Activated CD8-positive, alpha-beta memory T cell treated with anti-CD3 and anti-CD28 coated beads, Interleukin-2, amount 50 U/mL, for 48 hours (primary cell): Measurements from ENCODE around the gene NOX5.
A peak's percentile ranks its signal among the peaks of the same experiment; 100 is the strongest.
"Not testable (repeated sequence)": the region's sequence is repeated elsewhere in the genome, so short reads cannot be mapped to it uniquely, and the experiment has no call there.

Source experiments
- DNase-seq: peaks from one replicate; pipeline ENCODE4 v3.0.0-alpha.2; 2020

The NOX5 gene

DNA sequence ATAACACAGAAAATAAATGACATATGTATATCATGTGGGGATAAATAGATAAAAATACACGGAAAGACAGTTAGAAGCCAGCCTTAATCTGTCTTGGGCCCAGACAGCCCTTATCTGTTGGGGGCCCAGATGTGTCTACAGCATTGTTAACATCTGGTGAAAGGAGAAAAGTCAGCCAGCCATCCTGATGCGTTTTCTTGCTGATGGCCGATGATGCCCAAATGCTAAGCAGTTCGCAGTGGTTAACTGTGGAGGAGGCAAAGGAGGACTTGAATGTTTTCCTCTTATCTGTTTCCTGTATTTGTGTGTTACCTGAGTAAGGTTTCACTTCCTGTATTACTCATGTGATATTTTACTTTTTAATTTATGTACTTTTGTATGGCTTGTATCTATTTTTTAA is 46.2 kb downstream of the NOX5 start:
- no peak for DNase-seq

DNA sequence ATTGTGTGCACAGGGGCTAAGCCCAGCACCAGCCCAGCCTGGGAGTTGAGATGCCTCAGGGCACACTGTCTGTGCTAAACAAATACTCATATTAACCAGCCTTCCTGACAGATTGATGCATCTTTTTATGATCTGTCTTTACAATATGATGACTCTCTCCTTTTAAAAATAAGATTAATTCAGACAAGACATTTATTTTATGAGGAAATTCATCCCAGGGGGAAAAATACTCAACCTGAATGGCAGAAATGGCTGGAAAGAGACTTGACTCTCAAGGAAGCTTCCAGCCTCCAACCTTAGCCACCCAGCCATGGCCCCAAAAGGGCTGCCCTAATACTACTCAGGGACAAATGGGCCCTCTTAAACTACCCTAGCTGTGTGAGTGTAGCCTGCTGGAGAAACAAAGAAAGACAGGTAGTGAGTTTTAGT is 46.9 kb downstream of the NOX5 start:
- DNase-seq, result no peak

DNA sequence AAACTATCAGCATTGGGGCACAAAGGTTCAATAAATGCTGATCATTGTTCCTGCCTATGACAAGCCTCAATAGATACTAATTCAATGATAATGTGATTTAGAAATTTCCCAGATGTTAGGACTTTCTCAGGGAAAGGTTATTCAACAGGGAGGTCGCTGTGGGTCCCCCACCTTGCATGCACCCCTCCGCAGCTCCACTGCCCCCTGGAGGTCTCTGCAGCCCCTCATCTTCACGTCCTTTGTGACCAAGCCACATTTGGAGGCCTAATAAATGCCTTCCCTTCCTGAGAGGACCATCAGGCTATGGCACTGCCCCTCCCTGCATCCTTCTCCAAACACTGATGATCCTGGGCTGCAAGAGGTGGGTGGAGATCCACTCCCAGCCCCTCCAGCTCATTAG is 50.2 kb downstream of the NOX5 start:
- peak; percentile 15 for DNase-seq

DNA sequence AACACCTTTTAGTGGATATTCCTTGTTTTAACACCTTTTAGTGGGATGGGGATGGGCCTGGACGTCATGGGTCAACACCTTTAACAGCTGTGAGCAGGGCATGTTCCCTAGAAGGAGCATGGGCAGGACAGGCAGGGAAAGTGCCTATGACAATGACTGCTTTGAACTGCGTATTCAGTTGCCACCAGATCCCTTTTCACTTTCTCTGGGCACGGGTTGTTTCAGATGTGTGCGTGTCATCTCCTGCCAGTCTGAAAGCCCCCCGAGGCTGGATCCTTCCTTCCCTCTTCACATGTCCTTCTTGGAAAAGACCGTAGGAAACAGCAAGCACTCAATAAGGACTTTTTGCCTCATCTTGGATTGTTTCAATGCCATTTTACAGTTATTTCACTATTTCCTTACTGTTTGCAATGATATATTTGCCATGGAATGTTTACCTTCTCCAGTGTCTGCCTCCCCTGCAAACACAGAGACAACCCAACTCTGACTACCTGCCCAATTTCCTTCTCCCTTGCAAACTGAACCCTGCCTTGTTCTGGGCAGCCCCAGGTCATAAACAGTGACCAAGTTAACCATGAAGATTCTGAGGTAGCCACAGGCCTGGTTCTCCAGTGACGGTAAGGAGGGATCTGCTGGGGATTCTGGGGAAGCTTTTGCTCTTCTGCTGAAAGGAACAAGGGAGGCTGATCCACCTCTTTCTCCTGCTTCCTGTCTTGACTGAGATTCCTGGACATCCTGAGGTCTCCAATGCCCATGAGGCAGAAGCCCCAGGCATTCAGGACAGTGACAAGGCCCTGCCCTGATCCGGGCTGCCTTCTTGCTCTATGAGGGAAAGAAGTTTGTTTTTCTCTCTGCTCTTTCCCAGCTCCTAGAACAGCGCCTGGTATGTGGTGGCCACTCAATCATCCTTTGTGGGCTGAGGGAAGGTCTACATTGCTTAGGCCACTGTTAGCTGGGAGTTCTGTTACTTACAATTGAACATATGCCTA is 51.8 kb downstream of the NOX5 start:
- peak; percentile 13 for DNase-seq

DNA sequence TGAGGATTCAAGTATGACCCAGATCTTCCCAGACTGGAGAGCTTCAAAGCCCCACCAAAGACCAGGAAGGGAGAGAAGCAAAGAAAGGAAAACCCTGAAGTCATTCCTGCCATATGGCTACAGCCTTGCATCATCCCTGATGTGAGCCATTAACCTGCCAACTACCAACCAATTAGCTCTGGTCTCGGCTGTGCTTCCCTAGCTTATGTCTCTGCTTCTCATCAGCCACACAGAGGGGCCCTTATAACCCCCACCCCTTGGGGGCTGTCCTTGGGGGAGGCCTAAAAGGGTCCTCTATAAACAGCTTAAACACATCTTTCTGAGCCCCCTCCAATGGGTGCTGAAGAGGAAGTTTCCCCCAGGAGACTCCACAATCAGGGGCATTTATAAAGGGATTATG is 52.8 kb downstream of the NOX5 start:
- peak; percentile 12 for DNase-seq

DNA sequence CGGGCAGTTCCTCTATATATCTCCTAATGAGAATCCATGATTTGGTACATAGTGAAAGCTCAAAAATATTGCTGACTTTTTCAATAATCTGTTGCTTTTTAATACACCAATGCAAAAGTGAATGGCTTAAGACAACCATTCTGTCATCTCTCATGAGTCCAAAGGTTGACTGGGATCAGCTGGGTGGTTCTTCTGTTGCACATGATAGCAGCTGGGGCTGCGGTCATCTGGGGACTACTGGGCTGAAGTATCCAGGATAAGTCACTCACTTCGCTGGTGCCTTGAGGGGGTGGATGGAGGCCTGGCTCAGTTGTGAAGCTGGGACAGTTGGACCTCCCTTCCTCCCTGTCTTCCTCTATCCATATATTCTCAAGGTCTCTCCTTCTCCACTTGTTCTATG is 53.7 kb downstream of the NOX5 start:
- DNase-seq, result peak; percentile 22

DNA sequence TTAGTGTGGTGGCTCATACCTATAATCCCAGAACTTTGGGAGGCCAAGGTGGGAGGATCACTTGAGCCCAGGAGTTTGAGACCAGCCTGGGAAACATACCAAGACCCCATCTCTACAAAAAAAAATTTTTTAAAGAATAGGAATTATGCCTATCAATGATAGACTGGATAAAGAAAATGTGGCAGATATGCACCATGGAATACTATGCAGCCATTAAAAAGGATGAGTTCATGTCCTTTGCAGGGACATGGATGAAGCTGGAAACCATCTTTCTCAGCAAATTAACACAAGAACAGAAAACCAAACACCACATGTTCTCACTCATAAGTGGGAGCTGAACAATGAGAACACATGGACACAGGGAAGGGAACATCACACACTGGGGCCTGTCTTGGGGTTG is 54.8 kb downstream of the NOX5 start:
- DNase-seq, result not testable (repeated sequence)

DNA sequence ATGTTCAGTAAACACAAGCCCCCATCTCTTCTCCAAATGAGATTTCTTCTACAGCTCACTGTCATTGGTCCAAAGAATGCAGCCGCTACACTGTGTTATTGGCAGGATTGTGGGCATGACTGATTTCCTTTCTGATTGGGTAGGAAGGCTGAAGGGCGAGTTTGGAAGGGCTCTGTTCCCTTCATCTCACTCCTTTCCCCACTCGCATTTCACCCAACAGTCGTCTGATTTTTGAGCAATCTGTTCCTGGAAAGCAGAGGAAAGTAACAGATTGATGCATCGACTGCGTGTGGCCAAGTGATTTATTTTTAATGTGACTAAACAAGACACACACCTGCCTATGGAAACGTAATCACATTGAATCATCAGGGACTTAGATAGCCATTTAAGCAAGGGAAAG is 55.5 kb downstream of the NOX5 start:
- peak; percentile 17 for DNase-seq

DNA sequence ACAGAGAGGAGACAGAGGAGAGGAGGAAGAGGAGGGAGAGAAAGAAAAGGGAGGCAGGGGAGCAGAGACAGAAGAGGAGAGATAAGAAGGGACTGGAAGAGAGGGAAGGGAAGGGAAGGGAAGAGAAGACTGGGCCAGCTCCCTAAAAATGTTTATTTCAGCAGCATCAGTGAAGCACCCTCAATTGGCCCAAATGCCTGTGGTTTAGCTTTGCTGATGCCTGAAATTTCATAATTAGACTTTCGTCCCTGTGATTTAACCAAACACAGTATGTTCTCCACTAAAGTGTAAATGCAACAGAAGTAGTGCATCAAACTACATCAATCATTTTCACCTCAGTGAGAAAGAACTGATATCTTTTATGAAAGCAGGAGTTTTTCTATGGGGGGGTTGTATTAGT is 55.9 kb downstream of the NOX5 start:
- DNase-seq, result no peak

DNA sequence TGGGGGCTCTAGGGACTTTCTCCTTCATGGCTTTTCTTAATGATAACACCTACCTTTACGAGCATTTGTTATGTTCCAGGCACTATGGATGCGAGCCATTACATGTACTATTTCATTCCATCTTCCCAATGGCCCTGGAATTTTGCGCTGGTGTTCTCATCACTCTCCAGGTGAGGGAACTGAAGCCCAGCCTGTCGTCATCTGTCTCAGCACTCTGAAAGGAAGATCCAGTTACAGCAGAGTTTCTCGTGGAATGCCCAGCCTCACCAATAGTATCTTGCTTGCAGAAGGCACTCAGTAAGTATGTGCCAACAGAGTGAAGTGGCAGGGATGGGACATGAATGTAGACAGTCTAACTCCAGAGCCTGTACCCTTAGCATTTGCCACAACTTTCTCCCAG is 56.8 kb downstream of the NOX5 start:
- DNase-seq, result no peak

DNA sequence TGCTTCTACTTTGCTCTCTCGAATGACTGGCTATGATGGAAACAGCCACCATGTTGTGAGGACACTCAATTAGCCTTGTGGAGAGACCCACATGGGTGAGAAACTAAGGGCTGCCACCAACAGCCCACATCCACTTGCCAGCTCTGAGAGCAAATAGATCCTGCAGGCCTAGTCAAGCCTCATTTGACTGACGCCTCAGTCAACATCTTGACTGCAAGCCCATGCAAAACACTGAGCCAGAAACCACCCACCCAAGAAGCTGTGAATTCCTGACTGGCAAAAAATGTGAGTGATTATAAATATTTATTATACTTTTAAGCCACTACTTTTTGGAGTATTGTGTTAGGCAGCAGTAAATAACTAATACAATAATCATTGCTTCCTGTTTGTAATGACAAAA is 58.4 kb downstream of the NOX5 start:
- no peak for DNase-seq

DNA sequence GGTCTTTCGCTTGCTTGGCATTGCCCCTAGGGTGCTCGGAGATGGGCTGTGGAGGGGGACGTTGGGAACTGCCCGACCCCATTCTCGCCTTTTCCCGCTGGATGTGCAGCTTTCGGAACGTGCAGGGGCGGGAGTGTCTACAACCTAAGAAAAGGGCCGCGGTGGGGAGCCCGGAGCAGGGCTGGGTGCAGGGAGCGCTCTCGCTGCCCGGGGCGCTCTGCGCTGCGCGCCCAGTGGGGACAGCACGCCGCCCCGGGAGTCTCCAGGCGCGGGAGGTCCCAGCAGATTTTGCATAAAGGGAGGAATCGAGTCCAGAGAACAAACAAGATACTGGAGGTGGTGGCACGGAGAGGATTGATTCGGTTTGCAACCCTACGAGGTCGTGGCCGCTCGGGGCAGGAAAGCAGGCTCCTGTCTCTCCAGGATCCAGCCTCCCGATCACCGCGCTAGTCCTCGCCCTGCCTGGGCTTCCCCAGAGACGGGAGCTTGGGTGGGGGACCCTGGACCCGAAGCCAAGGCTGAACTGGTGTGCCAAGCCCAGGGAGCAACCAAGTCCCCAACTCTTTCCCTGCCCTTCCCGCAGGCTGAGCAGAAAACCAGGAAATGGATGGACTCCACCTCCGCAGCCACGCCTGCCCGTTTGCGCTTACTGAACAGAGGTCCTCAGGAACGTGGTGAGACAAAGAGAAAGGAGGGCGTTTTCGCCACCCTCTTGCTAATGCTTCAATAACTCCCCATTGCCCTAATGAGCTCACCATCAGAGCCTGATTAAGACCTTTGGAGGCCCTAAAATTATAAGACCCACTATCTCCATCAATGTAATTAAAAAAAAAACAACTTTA is 59.7 kb downstream of the NOX5 start:
- no peak for DNase-seq

DNA sequence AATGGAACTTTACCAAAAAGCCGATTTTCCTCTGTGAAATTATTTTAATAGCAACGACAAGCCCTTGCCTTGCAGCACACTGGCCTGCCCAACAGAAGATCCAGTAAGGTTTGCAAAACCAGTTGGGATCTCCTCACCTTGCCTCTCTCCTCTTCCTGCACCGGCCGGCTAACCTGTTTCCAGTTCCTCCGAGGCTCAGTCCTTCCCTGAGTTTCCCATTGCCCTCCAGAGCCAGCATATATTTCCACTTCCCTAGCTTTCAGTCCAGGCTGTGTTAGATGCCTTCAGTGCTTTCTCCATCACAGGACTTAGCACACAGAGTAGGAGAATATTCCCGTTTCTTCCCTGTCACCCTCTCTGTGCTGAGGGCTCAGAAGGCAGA is 60.3 kb downstream of the NOX5 start:
- no peak for DNase-seq

DNA sequence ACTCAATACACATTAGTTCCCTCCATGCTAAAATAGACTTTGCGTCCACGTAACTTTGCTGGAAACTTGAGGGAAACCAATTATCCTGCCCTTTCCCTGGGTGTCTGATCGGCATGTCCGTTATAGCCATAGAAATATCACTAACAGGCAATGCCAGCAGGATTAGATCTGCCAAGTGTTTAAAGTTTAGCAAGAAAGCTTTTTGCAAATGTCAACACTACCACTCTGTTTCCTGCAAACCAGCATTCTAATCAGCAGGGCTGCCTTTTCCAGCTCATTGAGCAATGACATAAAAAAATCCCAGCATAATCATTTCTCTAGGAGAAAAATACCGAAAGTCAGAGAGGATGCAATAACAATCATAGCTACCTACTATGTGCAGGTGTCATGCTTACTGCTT is 60.9 kb downstream of the NOX5 start:
- no peak for DNase-seq

DNA sequence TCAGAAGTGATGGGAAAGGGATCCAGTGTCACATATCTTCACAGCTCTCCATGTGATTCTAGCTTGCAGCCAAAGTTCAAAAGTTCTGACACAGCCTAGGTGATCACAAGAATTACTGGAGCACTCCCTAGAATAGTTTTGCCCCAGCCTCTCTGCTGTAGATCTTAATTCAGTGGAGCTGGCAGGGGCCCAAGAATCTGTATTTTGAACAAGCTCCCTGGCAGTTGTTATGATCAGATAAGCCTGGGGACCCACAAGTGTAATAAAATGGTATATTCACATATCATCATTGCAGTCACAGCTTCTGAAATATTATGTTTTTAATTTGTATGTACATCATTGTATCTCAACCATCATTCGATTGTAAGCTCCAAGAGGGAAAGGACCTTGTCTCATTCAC is 62.3 kb downstream of the NOX5 start:
- no peak for DNase-seq

DNA sequence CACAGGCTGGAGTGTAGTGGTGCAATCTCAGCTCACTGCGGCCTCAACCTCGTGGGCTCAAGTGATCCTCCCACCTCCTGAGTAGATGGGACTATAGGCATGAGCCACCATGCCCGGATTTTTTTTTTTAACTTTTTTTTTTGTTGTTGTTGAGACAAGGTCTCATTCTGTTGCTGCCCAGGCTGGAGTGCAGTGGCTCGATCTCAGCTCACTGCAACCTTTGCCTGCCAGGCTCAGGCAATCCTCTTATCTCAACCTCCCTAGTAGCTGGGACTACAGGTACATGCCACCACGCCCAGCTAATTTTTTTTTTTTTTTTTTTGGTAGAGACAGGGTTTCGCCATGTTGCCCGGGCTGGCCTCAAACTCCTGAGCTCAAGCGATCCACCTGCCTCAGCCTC is 64.1 kb downstream of the NOX5 start:
- DNase-seq, result no peak

DNA sequence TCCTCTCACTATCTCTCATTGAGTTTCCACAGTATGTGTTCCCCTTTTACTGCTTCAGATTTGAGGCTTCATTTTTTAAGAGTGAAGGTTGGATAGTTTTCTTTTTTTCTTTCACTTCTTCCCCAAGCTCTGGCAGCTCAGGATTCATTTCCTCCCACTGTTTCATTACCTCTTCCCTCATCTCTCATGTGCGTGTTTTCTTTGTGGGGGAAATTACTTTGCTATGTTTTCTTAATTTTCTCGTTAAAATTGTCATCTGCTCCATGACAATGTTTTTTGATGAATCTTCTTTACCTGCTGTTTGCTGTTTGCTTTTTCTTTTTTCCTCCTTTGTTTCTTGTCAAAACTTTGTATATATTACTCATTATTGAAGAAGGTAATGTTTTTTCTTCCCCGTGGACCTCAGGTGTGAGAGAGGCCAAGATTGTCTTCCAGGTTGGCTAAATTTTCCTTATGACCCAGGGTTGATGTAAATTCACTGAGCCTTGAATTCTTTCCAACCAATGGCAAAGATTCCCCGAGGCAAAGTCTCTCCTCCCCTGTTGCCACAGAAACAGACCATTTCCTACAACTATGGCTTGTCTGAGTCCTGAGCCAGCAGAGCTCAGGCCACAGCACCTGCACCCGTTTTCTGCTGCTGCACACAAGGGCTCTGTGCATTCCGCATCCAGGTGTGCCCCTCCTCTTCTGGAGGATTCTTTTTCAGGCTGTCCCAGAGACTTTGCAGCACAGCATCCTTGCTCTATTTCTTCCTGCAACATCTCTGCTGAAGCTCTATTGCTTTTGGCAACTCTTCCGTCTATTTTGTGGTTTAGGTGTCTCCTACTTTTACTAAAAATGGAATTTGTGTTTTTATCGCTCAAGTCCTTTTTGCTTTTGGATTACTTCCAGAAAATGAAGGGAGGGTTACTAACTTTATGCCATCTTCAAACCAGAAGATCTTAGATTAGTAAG is 66.1 kb downstream of the NOX5 start:
- no peak for DNase-seq

DNA sequence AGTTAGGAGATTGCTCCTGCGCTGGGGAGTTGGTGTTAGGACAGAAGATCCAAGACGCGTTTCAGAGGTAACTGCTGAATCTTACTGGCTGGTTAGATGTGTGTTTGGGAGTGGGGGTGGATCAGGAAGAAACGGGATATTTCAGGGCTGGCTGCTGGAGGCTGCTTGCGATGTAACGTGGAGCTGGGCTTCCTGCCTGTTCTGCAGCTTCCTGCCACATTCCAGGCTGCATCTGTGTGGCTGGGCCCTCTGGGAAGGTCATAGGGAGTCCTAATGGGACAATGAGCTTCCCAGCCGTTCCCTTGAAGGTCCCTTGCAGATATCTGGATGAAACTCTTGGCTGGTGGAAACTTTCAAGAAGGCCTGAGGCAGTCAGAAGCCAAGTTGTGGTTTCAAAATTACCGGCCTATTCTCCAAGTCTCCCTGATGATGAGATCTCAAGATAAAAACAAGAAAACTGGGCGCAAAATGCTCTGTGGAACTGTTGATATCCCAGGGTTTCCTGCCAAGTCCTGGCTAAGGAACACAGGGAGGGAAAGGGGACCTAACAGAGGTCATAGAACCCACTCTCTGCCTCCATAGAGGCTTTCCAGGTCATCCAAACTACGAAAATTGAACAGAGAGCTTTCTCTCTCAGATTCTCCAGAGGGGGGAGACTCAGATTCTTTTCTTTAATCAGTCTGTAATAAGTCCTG is 67.0 kb downstream of the NOX5 start:
- no peak for DNase-seq

DNA sequence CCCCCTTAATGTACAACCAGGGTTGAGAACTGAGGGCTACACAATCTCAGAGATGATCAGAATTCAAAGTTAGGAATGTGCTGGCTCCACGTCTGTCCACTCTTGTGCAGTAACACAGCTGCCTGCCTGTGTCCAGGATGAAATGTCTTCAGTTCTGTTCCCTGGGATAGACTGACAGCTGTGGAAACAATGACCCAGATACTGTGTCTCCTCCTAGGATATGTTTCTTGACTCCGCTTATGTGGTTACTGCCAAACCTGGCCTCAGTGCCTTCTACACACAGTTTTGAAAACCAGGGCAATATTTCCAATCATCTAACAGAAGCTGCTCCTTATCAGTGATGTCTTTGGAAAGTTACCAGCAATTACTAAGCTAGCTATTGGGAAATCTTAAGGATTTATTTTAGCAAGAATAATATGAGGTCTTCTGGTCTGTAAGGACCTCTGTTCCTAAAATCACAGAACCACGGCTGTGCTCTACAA is 67.6 kb downstream of the NOX5 start:
- DNase-seq, result no peak

DNA sequence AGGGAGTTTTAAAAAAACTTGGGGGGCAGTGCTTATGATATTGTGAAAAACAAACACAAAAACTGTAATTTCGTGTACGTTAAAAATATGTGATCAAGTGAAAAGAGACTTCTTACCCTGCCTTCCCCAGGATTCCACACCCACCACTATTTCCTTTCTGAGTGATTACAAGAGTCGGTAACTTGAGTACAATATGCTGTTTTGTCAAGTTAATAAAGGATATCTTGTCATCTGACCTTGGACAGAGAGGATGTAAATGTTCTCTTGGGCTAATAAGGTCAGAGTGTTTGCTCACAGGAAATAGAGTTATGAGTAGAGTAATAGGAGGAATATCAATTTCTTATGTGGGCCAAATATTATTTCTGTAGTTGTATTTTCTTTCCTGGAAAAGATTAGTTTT is 68.1 kb downstream of the NOX5 start:
- DNase-seq, result no peak

DNA sequence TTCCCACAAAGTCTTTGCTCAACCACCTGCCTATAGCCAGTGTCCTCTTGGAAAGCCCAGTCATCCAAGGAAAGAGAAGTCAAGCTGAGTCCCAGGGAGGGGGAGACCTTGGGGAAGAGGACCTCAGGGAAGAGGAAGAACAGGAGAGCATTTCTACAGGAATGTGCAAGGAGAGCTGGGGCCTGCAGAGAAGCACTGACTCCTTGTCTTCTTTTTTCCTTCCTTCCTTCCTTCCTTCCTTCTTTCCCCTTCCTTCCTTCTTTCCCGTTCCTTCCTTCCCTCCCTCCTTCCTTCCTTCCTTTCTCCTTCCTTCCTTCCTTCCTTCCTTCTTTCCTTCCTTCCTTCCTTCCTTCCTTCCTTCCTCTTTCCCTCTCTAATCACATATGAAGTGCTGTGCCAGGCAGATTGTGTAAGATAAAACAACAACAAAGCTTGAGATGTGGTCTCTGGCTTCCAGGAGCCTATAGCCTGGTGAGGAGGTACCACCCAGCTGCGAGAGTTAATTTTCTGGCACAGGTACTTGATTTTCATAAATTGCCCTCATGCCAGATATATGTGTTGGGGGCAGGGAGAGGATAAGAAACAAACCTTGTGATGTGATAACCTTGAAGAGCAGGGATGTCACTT is 70.0 kb downstream of the NOX5 start:
- no peak for DNase-seq
